ENCODE measurements around the gene HILPDA. TPM values are rescaled to one million over a fixed set of nuclear protein-coding genes. Genes with fewer than 3 reads are reported as not detected.

Gene HILPDA
- total and polyA plus RNA-seq, 9 of the 15 experiments (the other 6 are each of a cell fraction or from before 2014, with no cell fraction given): 8.3 to 71.8 (median 23.5) TPM

GRCh38 chr7:128431221-128431620 lies 24.5 kb upstream of the HILPDA start (continued):
- TF ChIP-seq TRIM25 (IDR thresholded peaks at IDR 0.05; ENCODE audit: borderline replicate concordance) (no peak), CTCFL (IDR thresholded peaks at IDR 0.05; ENCODE audit: borderline replicate concordance, insufficient read depth, low read depth, low read length, poor library complexity, severe bottlenecking) (no peak), SPI1 (IDR thresholded peaks at IDR 0.05; ENCODE audit: borderline replicate concordance, low read depth, low read length) (peak; percentile 77; the same call in 1 of the 2 replicates), ZNF263 (CRISPR knock-in tag; IDR thresholded peaks at IDR 0.05; ENCODE audit: borderline replicate concordance) (no peak), EP300 (IDR thresholded peaks at IDR 0.05; ENCODE audit: low read length) (no peak), ZNF76 (CRISPR knock-in tag; IDR thresholded peaks at IDR 0.05; ENCODE audit: borderline replicate concordance) (no peak), NBN (IDR thresholded peaks at IDR 0.05; ENCODE audit: low read depth) (no peak), ZNF57 (CRISPR knock-in tag; IDR thresholded peaks at IDR 0.05) (no peak), ZNF121 (CRISPR knock-in tag; conservative IDR thresholded peaks at IDR 0.05) (peak; percentile 79), STAT5B (CRISPR knock-in tag; IDR thresholded peaks at IDR 0.05) (no peak), CHCHD3 (CRISPR knock-in tag; IDR thresholded peaks at IDR 0.05) (no peak), GABPA (tag; conservative IDR thresholded peaks at IDR 0.05; ENCODE audit: low read depth) (peak; percentile 31), TCFL5 (CRISPR knock-in tag; conservative IDR thresholded peaks at IDR 0.05) (no peak), NFE2 (IDR thresholded peaks at IDR 0.05; ENCODE audit: low read depth) (peak; percentile 27; the same call in 1 of the 2 replicates), BRD9 (IDR thresholded peaks at IDR 0.05; ENCODE audit: low read depth, partially characterized antibody) (no peak), SMC3 (conservative IDR thresholded peaks at IDR 0.05; ENCODE audit: insufficient read depth, low read depth, low read length) (no peak), ATF3 (IDR thresholded peaks at IDR 0.05) (0 out of 2 replicates have a peak, but pooled peaks have one; percentile 32), ATF3 (CRISPR knock-in tag; conservative IDR thresholded peaks at IDR 0.05) (no peak), ZNF583 (CRISPR knock-in tag; IDR thresholded peaks at IDR 0.05) (no peak), ATF2 (CRISPR knock-in tag; IDR thresholded peaks at IDR 0.05) (no peak), SRSF7 (optimal IDR thresholded peaks at IDR 0.05; ENCODE audit: low read depth, low read length) (no peak), ZNF696 (CRISPR knock-in tag; conservative IDR thresholded peaks at IDR 0.05) (no peak), KAT7 (CRISPR knock-in tag; IDR thresholded peaks at IDR 0.05; ENCODE audit: borderline replicate concordance) (no peak), ZKSCAN1 (IDR thresholded peaks at IDR 0.05; ENCODE audit: low read depth, low read length) (no peak)

All from K562 (cell line).